CD1c-positive myeloid dendritic cell (primary cell): Measurements from ENCODE around the gene TRIM9.
A peak's percentile ranks its signal among the peaks of the same experiment; 100 is the strongest.

Experiments used
- DNase-seq: peaks from one replicate; pipeline ENCODE4 v3.0.0-alpha.2; 2016; ENCODE audit errors: extremely low spot score

The TRIM9 gene

GRCh38 chr14:50936016-50936340, 158.9 kb downstream of the TRIM9 start:
- no peak for DNase-seq

GRCh38 chr14:50935126-50936015, 159.5 kb downstream of the TRIM9 start:
- DNase-seq = no peak

GRCh38 chr14:50932592-50933495, 162.1 kb downstream of the TRIM9 start:
- peak; percentile 13 for DNase-seq

- DNase-seq = peak; percentile 26
Observed at GRCh38 chr14:50932156-50932555, 162.7 kb downstream of the TRIM9 start.

GRCh38 chr14:50931559-50931958, 163.3 kb downstream of the TRIM9 start:
- DNase-seq = no peak

GRCh38 chr14:50929506-50929905, 165.4 kb downstream of the TRIM9 start:
- DNase-seq = no peak

- peak; percentile 89 for DNase-seq
Observed at GRCh38 chr14:50928002-50928635, 166.8 kb downstream of the TRIM9 start.

GRCh38 chr14:50926851-50927386, 168.0 kb downstream of the TRIM9 start:
- peak; percentile 68 for DNase-seq
